ENCODE measurements around the gene FBXO39.

- TF ChIP-seq CTCF (IDR thresholded peaks at IDR 0.05) (peak; percentile 86), POLR2AphosphoS5 (IDR thresholded peaks at IDR 0.05; ENCODE audit: low read depth, low read length) (no peak), SIN3A (IDR thresholded peaks at IDR 0.05; ENCODE audit: borderline replicate concordance, insufficient read depth, low read depth, low read length) (no peak)
Observed at GRCh38 chr17:6800422-6801027, 24.5 kb downstream of the FBXO39 start.
